ENCODE results near the gene PSME4.
"Not testable (repeated sequence)": the region's sequence is repeated elsewhere in the genome, so short reads cannot be mapped to it uniquely, and the experiment has no call there.

The PSME4 gene

DNA sequence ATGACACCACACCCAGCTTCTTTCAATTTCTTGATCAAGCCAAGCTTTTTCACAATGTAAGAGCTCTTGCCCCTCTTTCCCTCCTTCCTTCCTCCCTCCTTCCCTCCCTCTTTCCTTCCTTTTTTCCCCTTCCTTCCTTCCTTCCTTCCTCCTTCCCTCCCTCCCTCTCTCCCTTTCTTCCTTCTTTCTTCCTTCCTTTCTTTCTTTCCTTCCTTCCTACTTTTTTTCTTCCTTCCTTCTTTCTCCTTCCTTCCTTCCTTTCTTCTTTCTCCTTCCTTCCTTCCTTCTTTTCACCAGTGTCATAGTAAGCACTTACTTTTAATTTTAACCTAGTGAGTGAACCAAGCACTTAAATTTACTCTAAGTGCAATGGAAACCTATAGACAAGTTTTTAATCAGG, 21.2 kb upstream of the PSME4 start:
- Histone ChIP-seq H3K9ac (ENCODE audit: low read depth, low read length) (no peak overlapping the region), H3K36me3 (ENCODE audit: control insufficient read depth, insufficient read depth, low read length) (no peaks in the 10 kb centered on the region), H3K27ac (ENCODE audit: low read depth, low read length) (no peak overlapping the region), H3K27me3 (ENCODE audit: control insufficient read depth, insufficient read depth, low read length) (no peaks in the 10 kb centered on the region), H3K4me1 (ENCODE audit: control insufficient read depth, insufficient read depth, low read length) (no peaks in the 10 kb centered on the region), H3K9me3 (ENCODE audit: control insufficient read depth, insufficient read depth, low read length) (no peaks in the 10 kb centered on the region), H3K4me3 (ENCODE audit: low read depth, low read length) (no peak overlapping the region)

GRCh38 chr2:53989210-53989862, 18.5 kb upstream of the PSME4 start:
- no peak overlapping the region for H3K27ac ChIP-seq (ENCODE audit: low read depth, low read length)
- H3K4me1 ChIP-seq (ENCODE audit: control insufficient read depth, insufficient read depth, low read length): no peaks in the 10 kb centered on the region
- H3K36me3 ChIP-seq (ENCODE audit: control insufficient read depth, insufficient read depth, low read length): no peaks in the 10 kb centered on the region
- H3K9me3 ChIP-seq (ENCODE audit: control insufficient read depth, insufficient read depth, low read length): no peaks in the 10 kb centered on the region
- H3K9ac ChIP-seq (ENCODE audit: low read depth, low read length): no peak overlapping the region
- no peak overlapping the region for H3K4me3 ChIP-seq (ENCODE audit: low read depth, low read length)
- no peaks in the 10 kb centered on the region for H3K27me3 ChIP-seq (ENCODE audit: control insufficient read depth, insufficient read depth, low read length)

DNA sequence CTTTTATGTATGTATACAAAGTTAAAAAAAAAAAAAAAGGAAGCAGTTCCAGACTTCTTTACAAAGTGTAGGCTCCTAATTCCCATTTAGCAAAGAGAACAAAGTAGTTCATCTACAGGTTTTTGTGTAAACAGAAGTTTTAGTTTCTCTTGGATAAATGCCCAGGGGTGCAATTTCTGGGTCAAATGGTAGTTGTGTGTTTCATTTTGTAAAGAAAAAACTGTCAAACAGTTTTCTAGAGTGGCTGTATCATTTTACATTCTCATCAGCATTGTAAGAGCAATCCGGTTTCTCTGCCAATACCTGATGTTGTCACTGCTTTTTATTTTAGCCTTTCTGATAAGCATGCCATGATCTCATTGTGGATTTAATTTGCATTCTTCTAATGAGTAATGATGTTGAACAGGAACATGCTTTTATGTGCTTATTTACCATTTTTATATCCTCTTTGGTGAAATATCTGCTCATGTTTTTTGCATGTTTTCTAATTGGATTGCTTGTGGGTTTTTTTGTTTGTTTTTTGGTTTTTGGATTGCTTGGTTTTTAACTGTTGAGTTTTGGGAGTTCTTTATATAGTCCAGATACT, 16.6 kb upstream of the PSME4 start:
- Histone ChIP-seq H3K9me3 (ENCODE audit: control insufficient read depth, insufficient read depth, low read length) (no peaks in the 10 kb centered on the region), H3K27ac (ENCODE audit: low read depth, low read length) (no peak overlapping the region), H3K4me1 (ENCODE audit: control insufficient read depth, insufficient read depth, low read length) (no peaks in the 10 kb centered on the region), H3K27me3 (ENCODE audit: control insufficient read depth, insufficient read depth, low read length) (no peaks in the 10 kb centered on the region), H3K4me3 (ENCODE audit: low read depth, low read length) (no peak overlapping the region), H3K36me3 (ENCODE audit: control insufficient read depth, insufficient read depth, low read length) (no peaks in the 10 kb centered on the region), H3K9ac (ENCODE audit: low read depth, low read length) (no peak overlapping the region)

- no peak overlapping the region for H3K9ac ChIP-seq (ENCODE audit: low read depth, low read length)
- H3K36me3 ChIP-seq (ENCODE audit: control insufficient read depth, insufficient read depth, low read length): no peaks in the 10 kb centered on the region
- no peaks in the 10 kb centered on the region for H3K27me3 ChIP-seq (ENCODE audit: control insufficient read depth, insufficient read depth, low read length)
- no peak overlapping the region for H3K27ac ChIP-seq (ENCODE audit: low read depth, low read length)
- H3K4me3 ChIP-seq (ENCODE audit: low read depth, low read length): no peak overlapping the region
- no peaks in the 10 kb centered on the region for H3K9me3 ChIP-seq (ENCODE audit: control insufficient read depth, insufficient read depth, low read length)
- no peaks in the 10 kb centered on the region for H3K4me1 ChIP-seq (ENCODE audit: control insufficient read depth, insufficient read depth, low read length)
Measured at GRCh38 chr2:53985646-53986045, 14.9 kb upstream of the PSME4 start.

- Histone ChIP-seq H3K27me3 (ENCODE audit: control insufficient read depth, insufficient read depth, low read length) (no peaks in the 10 kb centered on the region), H3K4me1 (ENCODE audit: control insufficient read depth, insufficient read depth, low read length) (peaks cover 11% of the 10 kb centered on the region), H3K9me3 (ENCODE audit: control insufficient read depth, insufficient read depth, low read length) (no peaks in the 10 kb centered on the region), H3K36me3 (ENCODE audit: control insufficient read depth, insufficient read depth, low read length) (no peaks in the 10 kb centered on the region), H3K27ac (ENCODE audit: low read depth, low read length) (peak overlapping the region; percentile 96), H3K9ac (ENCODE audit: low read depth, low read length) (peak overlapping the region; percentile 89), H3K4me3 (ENCODE audit: low read depth, low read length) (peak overlapping the region; percentile 93)
Measured at GRCh38 chr2:53969968-53970723, 647 bp downstream of the PSME4 start.

GRCh38 chr2:53969285-53969967, 1.4 kb downstream of the PSME4 start:
- Histone ChIP-seq H3K4me3 (ENCODE audit: low read depth, low read length) (peak overlapping the region; percentile 93), H3K9ac (ENCODE audit: low read depth, low read length) (peak overlapping the region; percentile 89), H3K27me3 (ENCODE audit: control insufficient read depth, insufficient read depth, low read length) (no peaks in the 10 kb centered on the region), H3K4me1 (ENCODE audit: control insufficient read depth, insufficient read depth, low read length) (peaks cover 18% of the 10 kb centered on the region), H3K9me3 (ENCODE audit: control insufficient read depth, insufficient read depth, low read length) (no peaks in the 10 kb centered on the region), H3K36me3 (ENCODE audit: control insufficient read depth, insufficient read depth, low read length) (no peaks in the 10 kb centered on the region), H3K27ac (ENCODE audit: low read depth, low read length) (peak overlapping the region; percentile 96)

GRCh38 chr2:53964987-53965687, 5.7 kb downstream of the PSME4 start:
- H3K36me3 ChIP-seq (ENCODE audit: control insufficient read depth, insufficient read depth, low read length): no peaks in the 10 kb centered on the region
- H3K4me1 ChIP-seq (ENCODE audit: control insufficient read depth, insufficient read depth, low read length): peaks cover 47% of the 10 kb centered on the region
- H3K4me3 ChIP-seq (ENCODE audit: low read depth, low read length): no peak overlapping the region
- H3K9ac ChIP-seq (ENCODE audit: low read depth, low read length): peak overlapping the region; percentile 53
- no peaks in the 10 kb centered on the region for H3K27me3 ChIP-seq (ENCODE audit: control insufficient read depth, insufficient read depth, low read length)
- H3K27ac ChIP-seq (ENCODE audit: low read depth, low read length): no peak overlapping the region
- H3K9me3 ChIP-seq (ENCODE audit: control insufficient read depth, insufficient read depth, low read length): no peaks in the 10 kb centered on the region

DNA sequence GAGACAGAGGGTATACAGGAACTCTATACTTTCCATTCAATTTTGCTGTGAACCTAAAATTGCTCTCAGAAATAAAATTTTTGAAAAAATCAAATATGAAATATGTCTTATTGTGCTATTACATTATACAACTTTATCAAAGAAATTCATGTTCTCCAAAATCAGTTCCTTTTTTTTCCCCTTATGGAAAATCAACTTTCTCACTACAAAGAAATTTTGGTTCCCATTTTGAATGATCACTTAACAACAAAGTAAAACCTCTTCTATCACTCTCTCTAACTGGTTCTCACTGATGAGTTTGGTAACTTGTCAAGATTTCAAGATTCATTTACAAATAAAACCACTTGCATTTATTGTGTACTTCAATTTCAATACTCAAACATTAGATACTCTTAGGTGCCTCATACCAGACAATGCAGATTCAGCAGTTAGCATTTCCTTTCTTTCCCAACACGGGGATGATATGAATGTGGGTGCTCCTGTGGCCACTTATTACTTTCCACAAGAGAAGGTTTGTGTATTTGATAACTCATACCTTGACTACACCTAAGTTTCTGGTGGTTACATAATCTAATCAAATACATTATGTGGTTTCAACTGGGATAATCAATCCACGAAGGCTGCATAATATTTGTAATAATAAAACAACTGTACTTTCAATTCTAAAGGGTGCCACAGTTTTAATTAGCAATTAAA, 6.4 kb downstream of the PSME4 start:
- Histone ChIP-seq H3K4me1 (ENCODE audit: control insufficient read depth, insufficient read depth, low read length) (peaks cover 47% of the 10 kb centered on the region), H3K27me3 (ENCODE audit: control insufficient read depth, insufficient read depth, low read length) (no peaks in the 10 kb centered on the region), H3K36me3 (ENCODE audit: control insufficient read depth, insufficient read depth, low read length) (no peaks in the 10 kb centered on the region), H3K9me3 (ENCODE audit: control insufficient read depth, insufficient read depth, low read length) (no peaks in the 10 kb centered on the region), H3K4me3 (ENCODE audit: low read depth, low read length) (no peak overlapping the region), H3K27ac (ENCODE audit: low read depth, low read length) (no peak overlapping the region), H3K9ac (ENCODE audit: low read depth, low read length) (peak overlapping the region; percentile 53; the same call in 1 of the 2 replicates)

- not testable (repeated sequence) for H3K36me3 ChIP-seq (ENCODE audit: control insufficient read depth, insufficient read depth, low read length)
Measured at GRCh38 chr2:53961478-53962216, 9.1 kb downstream of the PSME4 start.

GRCh38 chr2:53960476-53960875, 10.3 kb downstream of the PSME4 start:
- Histone ChIP-seq H3K4me1 (ENCODE audit: control insufficient read depth, insufficient read depth, low read length) (peaks cover 54% of the 10 kb centered on the region), H3K27me3 (ENCODE audit: control insufficient read depth, insufficient read depth, low read length) (no peaks in the 10 kb centered on the region), H3K4me3 (ENCODE audit: low read depth, low read length) (no peak overlapping the region), H3K9me3 (ENCODE audit: control insufficient read depth, insufficient read depth, low read length) (no peaks in the 10 kb centered on the region), H3K27ac (ENCODE audit: low read depth, low read length) (no peak overlapping the region), H3K9ac (ENCODE audit: low read depth, low read length) (no peak overlapping the region), H3K36me3 (ENCODE audit: control insufficient read depth, insufficient read depth, low read length) (no peaks in the 10 kb centered on the region)

More at GRCh38 chr2:53961478-53962216, 9.1 kb downstream of the PSME4 start:
- peaks cover 54% of the 10 kb centered on the region for H3K4me1 ChIP-seq (ENCODE audit: control insufficient read depth, insufficient read depth, low read length)
- H3K27ac ChIP-seq (ENCODE audit: low read depth, low read length): peak overlapping the region; percentile 38
- H3K9me3 ChIP-seq (ENCODE audit: control insufficient read depth, insufficient read depth, low read length); H3K4me3 ChIP-seq (ENCODE audit: low read depth, low read length); H3K27me3 ChIP-seq (ENCODE audit: control insufficient read depth, insufficient read depth, low read length): not testable (repeated sequence)
- peak overlapping the region; percentile 13 for H3K9ac ChIP-seq (ENCODE audit: low read depth, low read length)

Measured in HUES48 (cell line).